Subcutaneous adipose tissue (tissue), 4 donors: ENCODE measurements around the gene ZFPM1. TPM values are rescaled to one million over a fixed set of nuclear protein-coding genes. Genes with fewer than 3 reads are reported as not detected.

Experiments used
- total RNA-seq, 4 donors: library from RNA; depleted of rRNA; stranded (reverse); fragments of >200 nt; gene quantifications; one replicate each; pipeline ENCODE4 v1.1.0, GENCODE V29; 2016
- TF ChIP-seq, protein P1 (sequence below): fragments of 450-650 bp; IDR thresholded peaks from one replicate; pipeline ENCODE4 v1.5.1; 2016; ENCODE audit warnings: low read depth, mild to moderate bottlenecking, control low read depth, antibody characterized with exemption, moderate library complexity

The ZFPM1 gene
- total RNA-seq: under 1 TPM in 3 of 4 donors, not detected in 1; 0.17 to 0.57 (median 0.44) TPM

- TF ChIP-seq, protein P1, sequence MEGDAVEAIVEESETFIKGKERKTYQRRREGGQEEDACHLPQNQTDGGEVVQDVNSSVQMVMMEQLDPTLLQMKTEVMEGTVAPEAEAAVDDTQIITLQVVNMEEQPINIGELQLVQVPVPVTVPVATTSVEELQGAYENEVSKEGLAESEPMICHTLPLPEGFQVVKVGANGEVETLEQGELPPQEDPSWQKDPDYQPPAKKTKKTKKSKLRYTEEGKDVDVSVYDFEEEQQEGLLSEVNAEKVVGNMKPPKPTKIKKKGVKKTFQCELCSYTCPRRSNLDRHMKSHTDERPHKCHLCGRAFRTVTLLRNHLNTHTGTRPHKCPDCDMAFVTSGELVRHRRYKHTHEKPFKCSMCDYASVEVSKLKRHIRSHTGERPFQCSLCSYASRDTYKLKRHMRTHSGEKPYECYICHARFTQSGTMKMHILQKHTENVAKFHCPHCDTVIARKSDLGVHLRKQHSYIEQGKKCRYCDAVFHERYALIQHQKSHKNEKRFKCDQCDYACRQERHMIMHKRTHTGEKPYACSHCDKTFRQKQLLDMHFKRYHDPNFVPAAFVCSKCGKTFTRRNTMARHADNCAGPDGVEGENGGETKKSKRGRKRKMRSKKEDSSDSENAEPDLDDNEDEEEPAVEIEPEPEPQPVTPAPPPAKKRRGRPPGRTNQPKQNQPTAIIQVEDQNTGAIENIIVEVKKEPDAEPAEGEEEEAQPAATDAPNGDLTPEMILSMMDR: no peak
These were observed at the start of gene ZFPM1 for GRCh38 chr16:88453217-88453531. ZFPM1 (plus strand) TSS chr16:88453280; CDS start chr16:88453639, 359 bp downstream.

- TF ChIP-seq, protein P1: no peak
These were observed 49.1 kb upstream of the ZFPM1 start for GRCh38 chr16:88403794-88404581.

DNA sequence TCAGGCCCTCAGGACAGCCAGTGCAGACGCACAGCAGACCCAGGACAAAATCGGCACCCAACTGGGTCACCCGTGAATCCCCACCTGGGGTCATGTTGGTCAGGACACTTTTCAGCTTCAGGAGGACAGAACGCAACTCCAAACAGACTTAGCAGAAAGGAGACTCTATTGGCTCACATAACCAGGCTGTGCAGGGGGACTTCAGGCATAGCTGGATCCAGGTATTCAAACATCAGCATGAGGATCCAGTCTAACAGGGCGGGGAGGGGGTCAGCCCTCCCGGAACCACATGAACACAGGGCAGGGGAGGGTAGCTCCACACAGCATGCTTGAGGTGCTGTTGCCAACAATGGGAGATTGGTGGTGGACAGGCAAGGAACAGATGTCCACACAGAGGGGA is 48.3 kb upstream of the ZFPM1 start:
- TF ChIP-seq, protein P1: no peak

- TF ChIP-seq, protein P1: no peak
These were observed 47.6 kb upstream of the ZFPM1 start for GRCh38 chr16:88405216-88406060.

DNA sequence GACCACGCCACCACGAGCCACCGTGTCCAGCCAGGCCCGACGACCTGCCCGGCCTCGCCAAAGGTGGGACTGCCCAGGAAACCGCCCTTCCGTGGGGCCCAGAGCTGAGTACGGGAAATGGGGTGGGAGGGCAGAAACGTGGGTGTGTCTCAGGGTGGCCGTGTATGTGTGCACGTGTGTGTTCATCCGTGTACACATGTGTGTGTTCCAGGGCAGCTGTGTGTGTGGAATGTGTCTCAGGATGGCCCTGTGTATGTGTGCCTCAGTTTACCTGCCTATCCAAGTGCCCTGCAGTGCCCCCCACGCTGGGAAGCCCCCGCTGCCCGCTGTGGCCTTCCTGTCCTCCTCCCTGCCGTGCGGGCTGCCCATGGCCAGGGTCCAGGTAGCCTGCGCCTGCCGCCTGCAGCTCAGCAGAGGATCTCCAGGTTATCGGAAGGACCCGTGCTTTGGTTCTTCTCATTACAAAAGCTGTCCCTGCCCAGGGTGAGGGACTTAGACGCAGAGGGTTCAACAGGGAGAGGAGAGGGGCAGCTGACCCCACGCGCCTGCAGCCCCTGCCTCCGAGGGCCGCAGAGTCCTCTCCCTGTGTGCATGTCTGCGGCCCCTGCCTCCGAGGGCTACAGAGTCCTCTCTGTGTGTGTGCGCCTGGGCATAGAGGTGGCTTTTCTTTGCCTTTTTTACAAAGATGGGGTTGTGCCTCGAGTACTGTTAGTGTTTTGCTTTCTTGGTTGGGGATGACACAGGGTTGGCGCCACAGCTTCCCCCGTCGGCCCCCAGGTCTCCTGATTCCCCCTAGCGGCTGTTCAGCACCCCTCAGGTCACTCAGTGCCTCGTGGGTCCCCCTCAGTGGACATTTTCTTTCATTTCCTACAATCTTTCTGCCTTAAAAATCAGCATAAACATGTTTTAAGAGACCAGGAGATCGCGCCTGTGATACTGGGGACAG is 46.7 kb upstream of the ZFPM1 start:
- TF ChIP-seq, protein P1: no peak

GRCh38 chr16:88407042-88407420 is 46.0 kb upstream of the ZFPM1 start:
- TF ChIP-seq, protein P1: no peak
